Skeletal muscle cell (primary cell): Measurements from ENCODE around the gene PLEKHG4.

Experiments
- DNase-seq: peaks from one replicate; pipeline ENCODE4 v3.0.0-alpha.2; 2010; ENCODE audit warnings: low read depth
- H3K4me3 ChIP-seq: 2 replicates; pipeline ENCODE4 v1.5.1; 2011; ENCODE audit warnings: low read depth, mild to moderate bottlenecking, control low read depth, low read length, moderate library complexity

The PLEKHG4 gene

GRCh38 chr16:67243481-67243880 lies 35.9 kb upstream of the PLEKHG4 start:
- DNase-seq = no peak
- no peak overlapping the region for H3K4me3 ChIP-seq

DNA sequence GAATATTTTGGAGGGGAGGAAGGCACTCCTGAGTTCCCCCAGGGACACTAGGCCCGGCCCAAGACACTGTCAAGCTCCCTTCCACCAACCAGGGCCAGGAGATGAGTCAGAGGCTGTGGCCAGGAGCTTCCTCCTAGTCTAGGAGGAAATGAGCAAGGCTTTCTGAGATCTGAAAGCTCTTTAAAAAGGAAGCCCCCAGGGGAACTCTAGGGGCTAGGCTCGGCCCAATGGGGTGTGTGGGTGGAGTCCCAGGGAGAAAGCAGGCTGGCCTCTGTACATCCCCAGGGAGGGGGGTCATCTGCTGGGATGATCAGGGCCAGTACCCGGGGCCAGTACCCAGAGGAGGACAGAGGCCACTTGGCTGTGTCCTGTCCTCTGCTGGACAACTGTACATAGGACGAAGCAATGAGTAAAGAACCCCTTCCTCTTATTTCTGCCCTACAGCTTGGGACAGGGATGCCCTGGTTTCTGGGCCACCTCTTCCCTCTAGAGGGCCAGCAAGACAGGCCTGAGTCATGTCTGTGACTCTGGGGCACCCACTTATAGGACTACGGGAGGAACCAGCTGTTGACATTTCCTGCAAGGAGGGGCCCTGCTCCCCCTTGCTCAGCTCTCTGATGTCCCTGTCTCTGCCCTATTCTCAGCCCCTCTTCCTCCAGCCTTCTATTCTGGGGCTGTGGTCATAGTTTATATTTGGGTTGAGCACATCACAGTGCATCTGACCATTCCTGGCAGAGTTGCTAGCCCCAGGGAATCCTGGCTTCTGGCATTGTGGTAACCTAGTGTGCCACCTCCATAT lies 34.7 kb upstream of the PLEKHG4 start:
- H3K4me3 ChIP-seq = peak overlapping the region; percentile 91
- DNase-seq = peak; percentile 67

- peak overlapping the region; percentile 91 for H3K4me3 ChIP-seq
- no peak for DNase-seq
Measured at GRCh38 chr16:67245186-67245585, 34.1 kb upstream of the PLEKHG4 start.

DNA sequence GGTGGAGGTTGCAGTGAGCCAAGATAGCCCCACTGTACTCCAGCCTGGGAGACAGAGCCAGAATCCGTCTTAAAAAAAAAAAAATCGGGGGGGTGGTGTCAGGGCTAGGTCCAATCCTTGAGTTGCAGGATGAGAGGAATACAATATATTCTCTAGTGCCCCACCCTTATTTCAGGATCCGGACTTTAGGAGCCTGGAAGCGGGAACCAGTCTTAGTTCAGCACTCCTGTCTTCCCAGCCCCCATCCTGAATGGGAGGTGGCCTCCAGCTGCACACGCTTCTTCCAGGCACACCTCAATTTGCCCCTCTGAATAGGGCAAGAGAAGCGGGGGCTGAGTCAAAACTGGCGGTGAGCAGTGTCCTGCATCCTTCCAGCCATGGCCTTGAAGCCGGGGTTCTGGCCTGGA lies 33.7 kb upstream of the PLEKHG4 start:
- no peak for DNase-seq
- peak overlapping the region; percentile 91 for H3K4me3 ChIP-seq

- H3K4me3 ChIP-seq = peak overlapping the region; percentile 91
- peak; percentile 77 for DNase-seq
Measured at GRCh38 chr16:67246081-67246755, 33.1 kb upstream of the PLEKHG4 start.

DNA sequence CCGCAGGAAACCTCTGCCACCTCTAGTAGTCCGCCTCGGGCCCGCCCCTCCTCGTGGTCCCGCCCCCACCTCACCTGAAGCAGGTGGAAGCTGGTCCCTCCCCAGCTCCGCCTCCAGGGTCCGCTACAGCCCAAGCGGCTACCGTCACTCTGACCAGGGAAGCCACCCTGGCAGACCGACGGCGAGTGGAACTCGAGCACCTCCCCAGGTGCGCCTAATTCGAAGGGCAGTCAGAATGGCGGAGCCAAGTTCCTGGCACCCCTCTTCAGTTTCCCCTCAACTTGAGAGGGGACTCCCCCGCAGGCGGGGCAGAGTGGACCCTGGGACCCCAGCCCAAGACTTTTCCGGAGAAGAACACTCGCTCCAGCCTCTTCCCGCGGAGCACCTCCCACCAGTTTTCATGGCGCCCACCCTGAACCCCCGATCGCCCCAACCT lies 32.6 kb upstream of the PLEKHG4 start:
- peak overlapping the region; percentile 91 for H3K4me3 ChIP-seq
- no peak for DNase-seq

DNA sequence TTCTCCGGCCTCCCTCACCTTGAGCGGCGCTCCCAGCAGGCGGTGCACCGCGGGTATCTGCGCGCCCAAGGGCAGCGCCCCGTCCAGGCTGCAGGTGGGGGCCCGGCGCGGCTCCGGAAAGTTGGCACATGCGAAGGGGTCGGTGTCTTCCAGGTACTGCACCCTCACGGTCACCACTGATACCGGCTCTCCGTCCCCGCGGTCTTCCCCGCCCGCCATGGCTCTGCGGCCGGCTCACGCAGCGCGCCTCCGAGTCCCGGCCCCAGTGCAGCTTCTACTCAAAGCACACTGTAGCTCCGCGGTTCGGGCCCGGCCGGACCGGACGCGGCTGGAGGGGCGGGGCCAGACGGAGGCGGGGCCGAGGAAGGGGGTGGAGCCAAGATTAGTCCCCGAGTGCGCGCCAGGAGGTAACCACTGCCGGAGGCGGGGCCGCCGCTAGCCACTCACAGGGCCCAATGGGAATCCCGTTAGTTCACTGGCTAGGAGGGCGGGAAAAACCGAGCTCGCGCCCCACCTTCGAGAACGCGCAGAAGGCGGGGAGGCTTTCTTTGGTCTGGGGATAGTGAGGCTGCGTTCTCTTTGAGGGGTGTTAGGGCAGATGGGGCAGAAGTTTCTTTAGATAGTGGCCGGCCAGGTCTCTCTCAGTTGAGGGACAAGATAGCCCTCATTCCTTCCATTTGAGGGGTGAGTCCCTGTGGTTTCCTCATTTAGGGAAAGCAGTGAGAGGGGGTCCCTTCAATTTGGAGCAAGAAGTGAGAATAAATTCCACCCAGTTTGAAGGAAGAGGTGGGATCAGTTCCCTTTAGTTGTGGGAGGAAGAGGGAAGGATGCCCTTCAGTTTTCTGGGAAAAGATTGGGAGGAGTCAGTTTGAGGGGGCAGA lies 31.9 kb upstream of the PLEKHG4 start, which contains the start of gene FHOD1:
Gene FHOD1 (minus strand): TSS at position 290 of the 881 bp plus-strand sequence. CDS start 71 bp downstream, at position 219.
- H3K4me3 ChIP-seq = peak within 1 kb of the TSS; percentile 91
- DNase-seq = peak; percentile 79

DNA sequence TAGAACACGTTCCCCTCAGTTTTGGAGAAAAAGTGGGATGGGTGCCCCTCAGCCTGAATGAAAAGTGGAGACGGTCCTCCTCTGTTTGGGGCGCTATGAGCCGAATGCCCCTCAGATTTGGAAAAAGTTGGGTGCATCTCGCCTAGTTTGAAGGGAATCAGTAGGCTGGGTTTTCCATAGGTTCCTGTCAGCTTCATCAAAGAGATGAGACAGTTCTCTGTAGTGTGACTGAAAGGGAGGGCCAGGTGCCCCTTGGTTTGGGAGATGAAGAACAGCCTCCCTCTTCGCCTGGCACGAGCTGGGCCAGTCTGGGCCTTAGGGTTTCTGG lies 31.3 kb upstream of the PLEKHG4 start:
- DNase-seq = no peak

DNA sequence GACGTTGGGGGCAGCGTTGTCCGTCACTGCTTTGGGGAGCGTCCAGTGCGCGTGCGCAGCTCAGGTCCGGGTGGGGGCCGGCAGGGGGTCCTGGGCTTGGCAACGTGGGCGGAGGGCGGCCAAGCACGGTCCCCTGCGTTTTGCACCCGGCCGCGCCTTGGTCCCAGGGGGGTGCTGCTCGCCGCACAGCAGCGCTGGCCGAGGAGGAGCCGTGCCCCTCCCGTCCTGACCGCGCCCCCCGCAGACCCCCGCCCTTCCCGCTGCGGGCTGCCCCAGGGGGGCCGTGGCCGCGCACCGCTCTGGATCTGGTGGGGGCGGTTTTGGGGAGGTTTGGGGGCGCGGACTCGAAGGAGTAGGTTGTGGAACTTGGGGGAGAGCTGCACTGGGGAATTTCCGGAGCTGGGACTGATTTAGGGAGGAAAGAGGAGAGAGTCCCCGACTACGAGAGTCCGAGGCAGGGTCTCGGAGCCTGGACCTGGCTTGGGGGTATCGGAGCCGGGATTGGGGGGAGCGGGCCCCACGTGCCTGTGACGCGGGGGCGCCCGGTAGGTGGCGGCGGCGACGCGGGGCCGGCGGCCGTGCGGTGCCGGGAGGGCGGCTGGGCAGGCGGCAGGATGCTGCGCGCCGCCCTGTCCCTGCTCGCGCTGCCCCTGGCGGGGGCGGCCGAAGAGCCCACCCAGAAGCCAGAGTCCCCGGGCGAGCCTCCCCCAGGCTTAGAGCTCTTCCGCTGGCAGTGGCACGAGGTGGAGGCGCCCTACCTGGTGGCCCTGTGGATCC lies 30.7 kb upstream of the PLEKHG4 start, which contains the start of gene SLC9A5:
Gene SLC9A5 (plus strand): TSS at position 579 of the 777 bp plus-strand sequence. CDS start 36 bp downstream, at position 615.
- H3K4me3 ChIP-seq = peak within 1 kb of the TSS; percentile 91
- DNase-seq = no peak

More for the DNA sequence above, 31.3 kb upstream of the PLEKHG4 start:
- H3K4me3 ChIP-seq = peak overlapping the region; percentile 91

GRCh38 chr16:67249178-67250044 lies 29.9 kb upstream of the PLEKHG4 start:
- H3K4me3 ChIP-seq = peak overlapping the region; percentile 91
- DNase-seq = no peak

DNA sequence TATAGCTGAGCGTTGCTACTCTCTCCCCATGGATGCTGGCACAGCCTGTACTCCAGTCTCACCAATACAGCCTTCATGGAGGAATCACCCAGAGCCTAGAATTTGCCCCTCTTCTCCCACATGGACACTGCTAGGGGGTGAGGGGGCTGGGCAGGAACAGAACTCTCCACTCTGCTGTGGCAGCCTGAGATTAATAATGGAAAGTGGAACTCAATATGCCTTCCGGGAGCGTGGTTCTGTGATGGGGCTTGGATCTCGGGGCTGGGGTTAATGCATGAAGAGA lies 29.3 kb upstream of the PLEKHG4 start:
- DNase-seq = no peak
- H3K4me3 ChIP-seq = peak overlapping the region; percentile 91

DNA sequence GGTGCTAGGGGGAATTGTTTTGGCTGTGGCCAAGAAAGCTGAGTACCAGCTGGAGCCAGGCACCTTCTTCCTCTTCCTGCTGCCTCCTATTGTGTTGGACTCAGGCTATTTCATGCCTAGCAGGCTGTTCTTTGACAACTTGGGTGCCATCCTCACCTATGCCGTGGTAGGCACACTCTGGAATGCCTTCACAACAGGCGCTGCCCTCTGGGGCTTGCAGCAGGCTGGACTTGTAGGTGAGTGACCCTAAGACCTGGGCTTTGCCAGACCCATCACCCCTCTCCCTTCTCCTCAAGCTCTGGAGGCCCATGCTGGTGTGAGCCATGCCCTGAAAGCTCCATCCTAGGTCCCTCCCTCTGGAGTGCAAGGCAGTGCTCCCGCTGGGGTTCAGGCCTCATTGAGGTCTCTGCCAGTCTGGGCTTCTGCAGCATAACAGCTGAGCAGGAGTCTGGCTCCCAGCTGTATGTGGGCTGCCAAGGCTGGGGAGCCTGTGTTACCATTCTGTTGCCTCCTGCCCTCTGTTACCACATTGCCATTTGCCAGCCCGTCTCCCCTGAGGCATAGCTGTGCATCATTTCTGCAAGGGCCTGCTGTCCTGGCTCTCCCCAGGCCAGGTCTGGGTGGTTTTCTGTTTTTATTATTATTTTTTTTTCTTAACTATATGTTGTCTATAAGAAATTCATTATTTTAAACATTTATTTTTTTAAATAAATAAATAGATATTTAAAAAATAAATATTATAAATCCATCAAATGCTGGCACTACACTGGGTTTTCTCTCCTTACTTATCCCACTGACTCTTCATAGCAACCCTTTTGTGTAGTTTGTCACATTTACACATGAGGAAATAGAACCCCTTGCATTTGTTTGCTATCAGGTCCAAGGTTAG lies 26.5 kb upstream of the PLEKHG4 start:
- H3K4me3 ChIP-seq = no peak overlapping the region
- no peak for DNase-seq

- DNase-seq = no peak
- no peak overlapping the region for H3K4me3 ChIP-seq
Measured at GRCh38 chr16:67254801-67255552, 24.4 kb upstream of the PLEKHG4 start.

- no peak for DNase-seq
- no peak overlapping the region for H3K4me3 ChIP-seq
Measured at GRCh38 chr16:67255553-67256221, 23.6 kb upstream of the PLEKHG4 start.

- DNase-seq = no peak
- no peak overlapping the region for H3K4me3 ChIP-seq
Measured at GRCh38 chr16:67256701-67257230, 22.6 kb upstream of the PLEKHG4 start.
